MG63 (cell line): ENCODE data around the gene OPHN1. TPM values are rescaled to one million over a fixed set of nuclear protein-coding genes. Genes with fewer than 3 reads are reported as not detected.

Experiments used
- DNase-seq: peaks from one replicate; pipeline ENCODE4 v3.0.0-alpha.2; 2020
- H3K27me3 ChIP-seq: fragments of 250-450 bp; sonication (Bioruptor Pico); 2 replicates; pipeline ENCODE4 v1.5.1; 2020; ENCODE audit warnings: mild to moderate bottlenecking, moderate library complexity
- H3K36me3 ChIP-seq: fragments of 250-450 bp; sonication (Bioruptor Pico); 2 replicates; pipeline ENCODE4 v1.5.1; 2020; ENCODE audit warnings: mild to moderate bottlenecking, moderate library complexity
- H3K4me3 ChIP-seq: fragments of 250-450 bp; sonication (Bioruptor Pico); 2 replicates; pipeline ENCODE4 v1.5.1; 2020; ENCODE audit warnings: mild to moderate bottlenecking, moderate library complexity
- H3K9me3 ChIP-seq: fragments of 250-450 bp; sonication (Bioruptor Pico); 2 replicates; pipeline ENCODE4 v1.5.1; 2020; ENCODE audit warnings: mild to moderate bottlenecking, moderate library complexity
- total RNA-seq: library from RNA; depleted of rRNA; stranded (reverse); fragments of >200 nt; shearing (Covaris generic); gene quantifications from 2 replicates; pipeline ENCODE4 v1.2.3, GENCODE V29; 2014; ENCODE audit warnings: low replicate concordance

OPHN1 gene
- total RNA-seq, 1 experiment from 2014 or later, result 2.4 TPM

- no peaks in the 10 kb centered on the region for H3K27me3 ChIP-seq
- no peaks in the 10 kb centered on the region for H3K36me3 ChIP-seq
- no peaks in the 10 kb centered on the region for H3K9me3 ChIP-seq
- peak overlapping the region; percentile 61 for H3K4me3 ChIP-seq
- DNase-seq, result no peak
Observed at GRCh38 chrX:68433981-68434299, 645 bp upstream of the OPHN1 start.

- Histone ChIP-seq H3K9me3 (no peaks in the 10 kb centered on the region), H3K27me3 (no peaks in the 10 kb centered on the region), H3K36me3 (no peaks in the 10 kb centered on the region), H3K4me3 (peak overlapping the region; percentile 61)
- no peak for DNase-seq
Observed at GRCh38 chrX:68432648-68433047, 647 bp downstream of the OPHN1 start.

GRCh38 chrX:68431836-68432235 lies 1.5 kb downstream of the OPHN1 start:
- Histone ChIP-seq H3K9me3 (no peaks in the 10 kb centered on the region), H3K27me3 (no peaks in the 10 kb centered on the region), H3K36me3 (no peaks in the 10 kb centered on the region), H3K4me3 (no peak overlapping the region; the same call in 1 of the 2 replicates)
- peak; percentile 30 for DNase-seq

DNA sequence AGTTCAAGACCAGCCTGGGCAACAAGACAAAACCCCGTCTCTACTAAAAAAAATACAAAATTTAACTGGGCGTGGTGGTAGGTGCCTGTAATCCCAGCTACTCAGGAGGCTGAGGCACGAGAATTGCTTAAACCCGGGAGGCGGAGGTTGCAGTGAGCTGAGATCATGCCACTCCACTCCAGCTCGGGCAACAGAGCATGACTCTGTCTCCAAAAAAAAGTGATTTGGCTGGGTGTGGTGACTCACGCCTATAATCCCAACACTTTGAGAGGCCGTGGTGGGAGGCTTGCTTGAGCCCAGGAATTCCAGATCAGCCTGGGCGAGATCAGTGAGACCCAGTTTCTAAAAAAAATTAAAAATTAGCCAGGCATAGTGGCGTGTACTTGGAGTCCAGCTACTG lies 4.1 kb downstream of the OPHN1 start:
- no peaks in the 10 kb centered on the region for H3K9me3 ChIP-seq
- H3K27me3 ChIP-seq, result no peaks in the 10 kb centered on the region
- peak; percentile 72 for DNase-seq
- H3K36me3 ChIP-seq, result no peaks in the 10 kb centered on the region
- no peak overlapping the region for H3K4me3 ChIP-seq

- DNase-seq, result no peak
- Histone ChIP-seq H3K4me3 (no peak overlapping the region), H3K36me3 (no peaks in the 10 kb centered on the region)
Observed at GRCh38 chrX:68428431-68428830, 4.9 kb downstream of the OPHN1 start.

GRCh38 chrX:68424719-68425118 lies 8.6 kb downstream of the OPHN1 start:
- DNase-seq, result no peak
- Histone ChIP-seq H3K36me3 (no peaks in the 10 kb centered on the region), H3K9me3 (no peaks in the 10 kb centered on the region), H3K27me3 (no peaks in the 10 kb centered on the region), H3K4me3 (no peak overlapping the region)

More at GRCh38 chrX:68428431-68428830, 4.9 kb downstream of the OPHN1 start:
- no peaks in the 10 kb centered on the region for H3K27me3 ChIP-seq
- H3K9me3 ChIP-seq, result no peaks in the 10 kb centered on the region

DNA sequence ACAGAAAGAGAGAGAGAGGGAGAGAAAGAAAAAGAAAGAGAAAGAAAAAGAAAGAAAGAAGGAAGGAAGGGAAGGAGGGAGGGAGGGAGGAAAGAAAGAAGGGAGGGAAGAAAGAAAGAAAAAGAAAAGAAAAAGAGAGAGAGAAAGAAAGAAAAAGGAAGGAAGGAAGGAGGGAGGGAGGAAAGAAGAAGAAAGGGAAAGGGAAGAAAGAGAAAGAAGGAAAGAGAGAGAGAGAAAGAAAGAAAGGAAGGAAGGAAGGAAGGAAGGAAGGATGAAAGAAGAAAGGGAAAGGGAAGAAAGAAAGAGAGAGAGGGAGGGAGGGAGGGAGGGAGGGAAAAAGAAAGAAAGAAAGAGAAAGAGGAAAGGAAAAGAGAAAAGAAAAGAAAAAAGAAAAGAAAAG lies 10.8 kb downstream of the OPHN1 start:
- no peak for DNase-seq
- Histone ChIP-seq H3K9me3 (no peaks in the 10 kb centered on the region), H3K4me3 (no peak overlapping the region), H3K36me3 (no peaks in the 10 kb centered on the region), H3K27me3 (no peaks in the 10 kb centered on the region)

DNA sequence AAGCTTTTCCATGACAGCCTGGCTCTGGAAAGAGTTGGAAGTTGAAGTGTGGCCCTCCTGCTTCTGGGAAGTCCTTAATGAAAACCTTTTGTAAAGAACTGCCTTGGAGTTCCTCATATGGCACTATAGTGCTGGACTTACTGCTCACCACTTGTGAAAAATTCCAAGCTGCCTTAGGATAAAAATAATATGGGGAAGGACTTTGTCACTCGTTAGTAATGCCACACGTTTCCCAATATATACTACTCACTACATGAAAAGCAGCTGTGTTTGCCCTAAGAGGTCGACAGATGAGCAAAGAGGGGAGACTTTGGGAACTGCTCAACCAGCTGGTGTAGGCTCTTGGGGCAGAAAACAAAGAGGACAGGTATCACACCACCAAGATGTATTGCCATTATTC lies 11.7 kb downstream of the OPHN1 start:
- Histone ChIP-seq H3K27me3 (no peaks in the 10 kb centered on the region), H3K36me3 (no peaks in the 10 kb centered on the region), H3K4me3 (no peak overlapping the region), H3K9me3 (no peaks in the 10 kb centered on the region)
- no peak for DNase-seq

- H3K27me3 ChIP-seq, result no peaks in the 10 kb centered on the region
- no peak for DNase-seq
- no peak overlapping the region for H3K4me3 ChIP-seq
- no peaks in the 10 kb centered on the region for H3K36me3 ChIP-seq
- H3K9me3 ChIP-seq, result no peaks in the 10 kb centered on the region
Observed at GRCh38 chrX:68420559-68420958, 12.7 kb downstream of the OPHN1 start.

- Histone ChIP-seq H3K36me3 (no peaks in the 10 kb centered on the region), H3K4me3 (no peak overlapping the region)
Observed at GRCh38 chrX:68419975-68420374, 13.3 kb downstream of the OPHN1 start.

GRCh38 chrX:68417651-68418050 lies 15.6 kb downstream of the OPHN1 start:
- no peak for DNase-seq
- Histone ChIP-seq H3K36me3 (no peaks in the 10 kb centered on the region), H3K4me3 (no peak overlapping the region), H3K9me3 (no peaks in the 10 kb centered on the region), H3K27me3 (no peaks in the 10 kb centered on the region)

More at GRCh38 chrX:68419975-68420374, 13.3 kb downstream of the OPHN1 start:
- no peak for DNase-seq
- Histone ChIP-seq H3K27me3 (no peaks in the 10 kb centered on the region), H3K9me3 (no peaks in the 10 kb centered on the region)

GRCh38 chrX:68416592-68416991 lies 16.7 kb downstream of the OPHN1 start:
- Histone ChIP-seq H3K9me3 (no peaks in the 10 kb centered on the region), H3K27me3 (no peaks in the 10 kb centered on the region), H3K36me3 (no peaks in the 10 kb centered on the region), H3K4me3 (no peak overlapping the region)
- no peak for DNase-seq

GRCh38 chrX:68415316-68415715 lies 18.0 kb downstream of the OPHN1 start:
- DNase-seq, result peak; percentile 23
- Histone ChIP-seq H3K36me3 (no peaks in the 10 kb centered on the region), H3K4me3 (no peak overlapping the region), H3K27me3 (no peaks in the 10 kb centered on the region), H3K9me3 (no peaks in the 10 kb centered on the region)

DNA sequence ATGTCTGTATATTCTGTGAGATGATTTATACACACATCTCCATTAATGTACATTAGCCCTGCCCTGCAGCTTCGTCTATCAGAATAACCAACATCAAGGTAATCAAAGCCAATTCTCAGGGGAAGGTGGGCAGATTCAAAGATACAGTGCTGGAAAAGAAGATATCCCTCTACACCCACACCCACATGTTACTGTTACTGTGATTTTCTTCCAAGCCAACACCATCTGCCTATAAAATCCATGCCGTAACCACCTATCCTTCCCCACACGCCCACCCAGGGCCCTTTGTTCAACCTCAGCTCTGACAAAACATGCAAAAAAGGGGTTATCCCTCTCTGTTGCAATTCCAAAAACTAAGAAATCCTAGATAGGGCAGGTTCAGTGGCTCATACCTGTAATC lies 20.0 kb downstream of the OPHN1 start:
- H3K36me3 ChIP-seq, result no peaks in the 10 kb centered on the region
- H3K4me3 ChIP-seq, result no peak overlapping the region
- no peaks in the 10 kb centered on the region for H3K27me3 ChIP-seq
- H3K9me3 ChIP-seq, result no peaks in the 10 kb centered on the region
- DNase-seq, result no peak

GRCh38 chrX:68411729-68412128 lies 21.6 kb downstream of the OPHN1 start:
- no peaks in the 10 kb centered on the region for H3K9me3 ChIP-seq
- no peak for DNase-seq
- no peaks in the 10 kb centered on the region for H3K36me3 ChIP-seq
- H3K27me3 ChIP-seq, result no peaks in the 10 kb centered on the region
- H3K4me3 ChIP-seq, result no peak overlapping the region

DNA sequence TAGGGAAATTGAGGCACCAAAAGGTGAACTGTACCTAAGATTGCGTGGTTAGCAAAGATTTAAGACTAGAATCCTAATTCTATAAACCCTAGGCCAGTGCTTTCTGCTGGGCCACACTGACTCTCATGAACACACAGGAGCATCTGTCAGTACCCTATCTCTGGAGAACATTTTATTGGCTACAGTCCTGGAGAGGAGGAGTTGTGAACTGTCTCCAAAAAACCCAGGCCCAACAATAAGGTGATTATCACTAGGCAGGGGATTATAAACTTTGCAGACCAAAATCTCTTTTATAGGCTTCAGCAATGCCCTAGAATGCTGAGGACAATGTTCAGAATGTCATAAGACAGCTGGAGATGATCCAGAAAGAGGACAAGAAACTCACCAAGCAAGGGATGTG lies 24.1 kb downstream of the OPHN1 start:
- Histone ChIP-seq H3K36me3 (no peaks in the 10 kb centered on the region), H3K27me3 (no peaks in the 10 kb centered on the region), H3K4me3 (no peak overlapping the region), H3K9me3 (no peaks in the 10 kb centered on the region)
- DNase-seq, result no peak

DNA sequence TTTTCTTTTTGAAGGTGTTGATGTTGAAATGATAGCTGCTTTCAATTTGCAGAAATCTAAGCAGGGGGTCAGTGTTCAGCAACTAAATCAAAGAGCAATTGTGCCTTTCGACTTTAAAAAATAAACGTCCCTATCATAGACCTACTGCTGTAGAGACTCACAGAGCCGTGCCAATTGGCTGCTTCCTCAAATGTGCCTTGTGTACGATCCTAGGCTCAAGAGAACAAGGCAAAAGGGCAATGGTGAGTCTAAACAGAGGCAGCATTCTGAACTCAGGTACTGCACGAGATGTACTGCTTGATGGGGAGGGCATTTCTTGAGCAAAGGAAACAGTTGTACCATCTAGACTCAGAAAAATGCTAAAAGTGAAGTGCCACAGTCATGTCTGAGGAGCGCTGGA lies 29.8 kb downstream of the OPHN1 start:
- no peak for DNase-seq
- no peaks in the 10 kb centered on the region for H3K27me3 ChIP-seq
- no peaks in the 10 kb centered on the region for H3K36me3 ChIP-seq
- no peaks in the 10 kb centered on the region for H3K9me3 ChIP-seq
- H3K4me3 ChIP-seq, result no peak overlapping the region

GRCh38 chrX:68403038-68403437 lies 30.3 kb downstream of the OPHN1 start:
- DNase-seq, result no peak
- H3K9me3 ChIP-seq, result no peaks in the 10 kb centered on the region
- H3K4me3 ChIP-seq, result no peak overlapping the region
- no peaks in the 10 kb centered on the region for H3K36me3 ChIP-seq
- H3K27me3 ChIP-seq, result no peaks in the 10 kb centered on the region

GRCh38 chrX:68402094-68402493 lies 31.2 kb downstream of the OPHN1 start:
- H3K27me3 ChIP-seq, result no peaks in the 10 kb centered on the region
- no peak for DNase-seq
- H3K4me3 ChIP-seq, result no peak overlapping the region
- H3K36me3 ChIP-seq, result no peaks in the 10 kb centered on the region
- H3K9me3 ChIP-seq, result no peaks in the 10 kb centered on the region
